K562 (cell line): ENCODE data around the gene NRXN3.

Experiments
- ATF3 ChIP-seq, 2 experiments: fragments of 450-650 bp in 1 of 2; sonication (generic) in 1 of 2; formaldehyde crosslinking in 1 of 2; IDR thresholded peaks in 1 of 2; conservative IDR thresholded peaks in 1 of 2; 2 replicates each; pipeline versions ENCODE4 v1.6.1 to v1.8.1; 2016 to 2023; ENCODE audit warnings: mild to moderate bottlenecking in 2 of 2, moderate library complexity in 2 of 2, inconsistent platforms in 1 of 2, missing genetic modification reagents in 1 of 2
- CHD1 ChIP-seq: fragments of 200-600 bp; sonication (generic); IDR thresholded peaks from one replicate; pipeline ENCODE4 v1.6.1; 2012; ENCODE audit warnings: mild to moderate bottlenecking, moderate library complexity, low read length, inconsistent platforms
- CTCF ChIP-seq, 3 experiments: IDR thresholded peaks in 2 of 3; conservative IDR thresholded peaks in 1 of 3; 2 replicates each; pipeline ENCODE4 v1.5.1; 2011 to 2012; ENCODE audit warnings: low read length in 3 of 3, mild to moderate bottlenecking in 3 of 3, control low read depth in 2 of 3, improper control_type of control experiment in 1 of 3, inconsistent platforms in 1 of 3, low read depth in 1 of 3, mixed read lengths in 1 of 3, moderate library complexity in 1 of 3; ENCODE audit not compliant: insufficient read depth in 2 of 3
- FOXJ3 ChIP-seq: sonication (generic); formaldehyde crosslinking; IDR thresholded peaks from 2 replicates; pipeline ENCODE4 v1.4.0; 2020; ENCODE audit warnings: mild to moderate bottlenecking, missing genetic modification reagents
- GATAD2B ChIP-seq: fragments of 450-650 bp; IDR thresholded peaks from 2 replicates; pipeline ENCODE4 v1.6.1; 2017; ENCODE audit warnings: mild to moderate bottlenecking, borderline replicate concordance
- HMGXB4 ChIP-seq: sonication (generic); formaldehyde crosslinking; IDR thresholded peaks from 2 replicates; pipeline ENCODE4 v1.8.1; 2023; ENCODE audit warnings: mild to moderate bottlenecking, missing genetic modification reagents
- KLF16 ChIP-seq: IDR thresholded peaks from 2 replicates; pipeline ENCODE4 v1.6.1; 2016; ENCODE audit warnings: antibody characterized with exemption
- PHF8 ChIP-seq: fragments of 200-600 bp; sonication (generic); IDR thresholded peaks from 2 replicates; pipeline ENCODE4 v1.6.1; 2012; ENCODE audit warnings: mixed run types, mild to moderate bottlenecking, inconsistent platforms, low read length, moderate library complexity, borderline replicate concordance
- REST ChIP-seq, 2 experiments: fragments of 450-650 bp; formaldehyde crosslinking in 1 of 2; IDR thresholded peaks; 2 replicates each; pipeline versions ENCODE4 v1.4.0 to v1.6.1; 2014 to 2020; ENCODE audit warnings: mild to moderate bottlenecking in 2 of 2, borderline replicate concordance in 1 of 2, low read depth in 1 of 2
- RFX5 ChIP-seq: IDR thresholded peaks from 2 replicates; pipeline ENCODE4 v1.6.1; 2011; ENCODE audit warnings: low read depth, mild to moderate bottlenecking, improper control_type of control experiment, low read length
- SFPQ ChIP-seq: fragments of 200-400 bp; formaldehyde crosslinking; IDR thresholded peaks from 2 replicates; pipeline ENCODE4 v1.6.1; 2017; ENCODE audit warnings: mild to moderate bottlenecking, low read depth, low read length, moderate library complexity
- ZC3H4 ChIP-seq: sonication (generic); formaldehyde crosslinking; IDR thresholded peaks from 2 replicates; pipeline ENCODE4 v1.9.0; 2021; ENCODE audit warnings: missing genetic modification reagents, borderline replicate concordance

GRCh38 chr14:79613625-79614024, 1443.5 kb downstream of the NRXN3 start:
- TF ChIP-seq ATF3 (IDR thresholded peaks at IDR 0.05), result no peak
- no peak for TF ChIP-seq ATF3 (CRISPR knock-in tag; conservative IDR thresholded peaks at IDR 0.05)
- TF ChIP-seq ZC3H4 (CRISPR knock-in tag), result no peak
- no peak for TF ChIP-seq REST (IDR thresholded peaks at IDR 0.05; ENCODE audit: borderline replicate concordance)
- TF ChIP-seq REST (CRISPR knock-in tag; IDR thresholded peaks at IDR 0.05; ENCODE audit: low read depth), result no peak
- TF ChIP-seq CHD1, result no peak
- no peak for TF ChIP-seq SFPQ
- no peak for TF ChIP-seq KLF16
- TF ChIP-seq FOXJ3 (CRISPR knock-in tag), result no peak
- TF ChIP-seq RFX5, result no peak
- no peak for TF ChIP-seq HMGXB4
- TF ChIP-seq CTCF (IDR thresholded peaks at IDR 0.05 in 2 of 3, conservative IDR thresholded peaks at IDR 0.05 in 1 of 3; ENCODE audit: insufficient read depth in 2 of 3, low read depth in 1 of 3, low read length in 3 of 3), result no peak
- TF ChIP-seq PHF8, result no peak
- no peak for TF ChIP-seq GATAD2B
